GM18858 (cell line): ENCODE data around the gene NHLRC4.

Experiments used
- ATAC-seq: cut with Tn5 transposase; IDR thresholded peaks from one replicate; pipeline ENCODE4 v1.9.1; 2021; ENCODE audit not compliant: unreplicated experiment

NHLRC4 gene, protein sequence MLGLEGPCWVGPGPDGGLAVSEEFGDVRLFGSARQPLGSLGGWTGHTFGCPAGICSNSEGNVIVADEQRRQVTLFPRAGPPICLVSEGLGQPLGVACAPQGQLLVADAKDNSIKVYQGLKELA

GRCh38 chr16:566475-567372 lies at the start of gene NHLRC4:
Gene NHLRC4 (plus strand): TSS chr16:567005. CDS start chr16:568048, 1,043 bp downstream.
- no peak for ATAC-seq

DNA sequence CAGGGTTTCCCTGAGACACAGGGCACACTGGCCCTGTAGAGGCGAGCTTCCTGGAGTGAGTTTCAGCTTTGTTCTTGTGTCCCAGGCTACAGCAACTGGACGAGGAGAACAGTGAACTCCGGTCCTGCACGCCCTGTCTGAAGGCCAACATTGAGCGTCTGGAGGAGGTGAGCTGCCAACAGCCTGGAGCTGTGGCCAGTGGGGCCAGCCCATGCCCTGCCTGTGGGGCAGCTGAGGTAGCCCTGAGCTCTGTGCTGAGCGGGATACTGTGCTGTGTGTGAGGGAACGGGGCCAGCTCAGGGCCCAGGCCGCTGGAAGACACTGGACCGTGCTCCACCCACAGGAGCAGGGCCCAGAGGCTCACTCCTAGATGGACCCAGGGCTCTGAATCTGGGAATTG lies 47.9 kb upstream of the NHLRC4 start:
- ATAC-seq, result no peak

DNA sequence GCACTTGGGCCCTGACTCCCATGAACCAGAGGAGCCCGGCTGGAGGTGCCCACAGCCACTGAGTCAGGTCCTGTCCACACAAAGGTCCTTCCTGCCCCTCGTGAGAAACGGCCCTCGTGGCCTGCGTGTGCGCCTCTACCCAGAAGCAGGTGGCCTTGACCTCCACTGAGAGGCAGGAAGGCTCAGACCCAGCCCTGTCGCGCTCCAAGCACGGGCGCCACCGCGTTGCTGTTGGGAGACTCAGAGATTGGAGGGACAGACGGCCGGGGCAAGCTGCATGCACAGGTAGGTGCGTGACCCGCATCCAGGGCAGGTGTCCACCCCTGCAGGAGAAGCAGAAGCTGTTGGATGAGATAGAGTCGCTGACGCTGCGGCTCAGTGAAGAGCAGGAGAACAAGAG lies 47.4 kb upstream of the NHLRC4 start:
- ATAC-seq, result no peak

DNA sequence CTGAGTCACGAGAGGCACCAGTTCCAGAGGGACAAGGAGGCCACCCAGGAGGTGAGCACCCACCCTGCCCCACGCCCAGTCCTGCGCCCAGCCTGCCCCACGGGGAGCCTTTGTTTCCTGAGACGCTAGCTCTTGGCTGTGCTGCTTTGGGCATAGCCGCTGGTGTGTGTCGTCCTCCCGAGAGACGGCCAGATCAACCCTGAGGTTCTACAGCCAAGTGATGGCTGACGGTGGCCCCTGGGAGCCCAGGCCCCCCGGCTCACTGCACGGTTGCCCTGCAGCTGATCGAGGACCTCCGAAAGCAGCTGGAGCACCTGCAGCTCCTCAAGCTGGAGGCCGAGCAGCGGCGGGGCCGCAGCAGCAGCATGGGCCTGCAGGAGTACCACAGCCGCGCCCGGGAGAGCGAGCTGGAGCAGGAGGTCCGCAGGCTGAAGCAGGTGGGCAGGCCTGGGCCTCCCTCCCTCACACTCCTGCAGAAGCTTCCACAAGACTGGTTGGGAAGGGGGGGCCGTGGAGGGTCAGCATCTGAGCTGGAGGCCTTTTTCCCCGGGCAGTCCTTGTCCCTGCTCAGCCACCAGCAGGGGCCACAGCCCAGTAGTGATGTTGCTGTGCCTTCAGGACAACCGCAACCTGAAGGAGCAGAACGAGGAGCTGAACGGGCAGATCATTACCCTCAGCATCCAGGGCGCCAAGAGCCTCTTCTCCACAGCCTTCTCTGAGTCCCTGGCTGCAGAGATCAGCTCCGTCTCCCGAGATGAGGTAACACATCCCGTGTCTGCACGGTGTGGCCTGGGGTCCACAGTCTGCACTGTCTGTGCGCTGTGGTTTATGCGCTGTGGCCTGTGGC lies 46.7 kb upstream of the NHLRC4 start:
- no peak for ATAC-seq

DNA sequence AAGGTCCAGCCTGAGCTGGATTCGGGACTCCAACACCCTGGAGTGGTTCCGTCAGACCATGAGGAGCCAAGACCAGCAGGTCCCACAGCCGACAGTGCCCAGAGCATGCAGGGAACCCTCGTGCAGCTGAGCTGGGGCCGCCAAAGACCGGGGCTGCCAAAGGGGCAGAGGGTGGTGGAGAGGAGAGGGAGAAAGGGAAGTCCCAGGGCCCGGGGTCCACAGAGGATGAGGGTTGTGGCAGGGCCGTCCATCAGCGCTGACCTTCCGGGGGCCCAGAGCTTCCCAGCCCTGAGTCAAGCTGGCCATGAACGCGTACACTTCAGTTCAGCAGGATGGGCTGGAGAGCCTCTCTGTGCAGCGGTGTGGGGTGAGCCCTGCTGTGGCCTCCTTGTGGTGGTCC lies 46.0 kb upstream of the NHLRC4 start:
- ATAC-seq, result no peak

DNA sequence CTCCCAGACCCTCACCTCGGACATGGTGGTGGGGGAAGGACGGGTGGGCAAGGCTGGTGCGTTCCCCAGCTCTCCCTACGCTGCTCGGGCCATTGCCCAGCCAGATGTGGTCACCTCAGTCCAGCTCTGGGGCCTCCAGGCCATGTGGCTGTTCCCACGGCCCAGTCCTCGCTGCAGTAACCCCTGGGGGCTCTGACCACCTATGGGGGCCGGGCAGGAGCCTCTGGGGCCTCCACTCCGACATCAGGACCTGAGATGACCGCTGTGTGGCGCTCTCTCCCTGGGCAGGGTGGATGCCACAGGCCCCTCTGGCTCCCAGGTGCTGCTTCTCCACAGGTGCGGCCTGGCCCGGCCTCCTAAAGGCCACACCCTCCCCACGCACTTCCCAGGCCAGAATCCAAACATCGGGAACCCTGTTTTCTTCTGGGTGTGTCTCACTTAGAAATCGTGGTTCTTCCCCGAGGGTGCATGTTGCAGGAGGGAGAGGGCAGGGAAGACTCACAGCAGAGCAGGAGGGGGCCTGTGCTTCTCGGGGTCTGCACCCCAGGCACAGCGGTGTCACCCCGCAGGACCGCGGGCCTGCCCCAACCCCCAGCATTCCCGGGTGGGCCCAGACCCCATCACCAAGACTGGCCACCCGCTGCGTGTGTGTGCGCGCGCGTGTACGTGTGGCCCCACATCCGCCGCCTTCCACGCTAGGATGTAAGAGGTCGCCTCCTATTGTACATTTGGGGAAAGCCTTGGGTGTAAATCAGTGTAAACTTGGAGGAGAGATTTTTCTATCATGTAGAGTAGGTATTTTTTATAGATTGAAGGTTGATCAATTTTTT lies 45.2 kb upstream of the NHLRC4 start:
- no peak for ATAC-seq

DNA sequence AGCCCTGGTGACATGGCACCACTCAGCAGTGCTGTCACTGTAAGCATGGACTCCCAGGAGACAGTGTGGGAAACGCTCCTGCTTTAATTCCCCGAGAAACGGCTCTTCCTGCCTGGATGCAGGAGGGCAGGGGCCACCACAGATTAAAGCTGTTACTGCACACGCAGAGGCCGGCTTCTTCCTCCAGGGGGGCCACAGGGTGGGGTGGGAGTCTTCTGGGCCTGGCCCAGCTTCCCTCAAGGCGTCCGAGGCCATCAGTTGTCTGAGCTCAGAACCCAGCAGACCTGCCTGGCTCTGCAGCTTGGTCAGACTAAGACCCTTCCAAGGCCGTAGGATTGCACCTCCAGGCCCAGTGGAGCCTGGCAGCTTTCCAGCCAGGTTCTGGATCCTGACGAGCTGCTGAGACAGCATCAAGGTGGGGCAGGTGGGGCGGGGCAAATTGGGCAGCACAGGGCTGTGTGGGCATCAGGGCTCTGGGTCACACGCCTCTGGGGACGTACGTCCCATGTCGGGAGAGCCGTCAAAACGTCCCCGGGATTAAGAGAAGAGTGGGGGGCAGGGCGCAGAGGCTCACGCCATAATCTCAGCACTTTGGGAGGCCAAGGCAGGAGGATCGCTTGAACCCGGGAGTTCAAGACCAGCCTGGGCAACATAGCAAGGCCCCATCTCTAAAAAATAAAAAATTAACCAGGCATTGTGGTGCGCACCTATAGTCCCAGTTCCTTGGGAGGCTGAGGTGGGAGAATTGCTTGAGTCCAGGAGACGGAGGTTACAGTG lies 44.3 kb upstream of the NHLRC4 start:
- ATAC-seq, result no peak

DNA sequence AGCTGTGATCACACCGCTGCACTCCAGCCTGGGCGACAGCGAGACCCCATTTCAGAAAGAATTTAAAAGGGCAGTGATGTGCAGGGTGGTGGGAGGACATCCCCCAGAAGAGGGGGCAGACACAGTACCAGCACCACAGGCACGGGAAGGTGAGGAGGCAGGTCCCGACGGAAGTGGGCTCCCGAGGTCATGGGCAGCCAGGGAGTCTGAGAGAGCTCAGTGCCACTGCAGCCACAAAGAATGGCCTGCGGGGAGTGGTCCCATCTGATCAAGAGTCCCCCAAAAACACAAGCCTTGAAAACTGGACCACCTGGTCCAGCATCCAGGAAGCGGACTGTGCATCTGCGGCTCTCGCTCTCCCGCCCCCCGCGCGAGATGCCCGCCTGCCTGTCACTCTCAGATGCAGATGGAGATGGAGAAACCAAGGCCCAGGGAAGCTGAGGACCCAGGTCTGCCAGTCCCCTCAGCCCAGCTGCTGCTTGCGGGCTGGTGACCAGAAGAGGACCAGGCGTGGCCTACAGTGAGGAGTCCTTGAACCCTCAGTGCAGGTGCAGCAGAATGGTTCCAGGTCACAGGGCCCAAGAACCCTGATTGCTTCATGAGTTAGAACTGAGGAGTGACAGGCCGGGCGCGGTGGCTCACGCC lies 43.6 kb upstream of the NHLRC4 start:
- ATAC-seq, result no peak

GRCh38 chr16:524274-525040 lies 42.3 kb upstream of the NHLRC4 start:
- ATAC-seq, result no peak

DNA sequence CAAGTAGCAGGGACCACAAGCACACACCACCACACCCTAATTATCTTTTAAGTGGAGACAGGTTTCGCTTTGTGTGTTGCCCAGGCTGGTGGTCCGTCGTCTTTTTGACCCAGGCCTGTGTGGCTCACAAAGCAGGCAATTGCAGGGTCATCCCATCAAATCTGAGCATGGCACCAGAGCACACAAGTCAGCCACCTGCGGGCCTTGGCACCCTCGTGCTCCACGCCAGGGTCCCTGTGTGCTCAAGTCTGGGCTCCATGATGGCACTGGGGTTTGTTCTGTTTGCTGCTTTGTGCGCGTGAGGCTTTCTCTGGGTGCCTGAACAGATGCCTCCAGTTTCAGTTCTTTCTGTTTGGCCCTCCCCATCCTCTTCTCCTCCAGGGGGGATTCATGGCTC lies 41.7 kb upstream of the NHLRC4 start:
- no peak for ATAC-seq

GRCh38 chr16:525520-526180 lies 41.2 kb upstream of the NHLRC4 start:
- no peak for ATAC-seq

- no peak for ATAC-seq
These were observed 40.4 kb upstream of the NHLRC4 start for GRCh38 chr16:526181-527014.

- peak; percentile 51 for ATAC-seq
These were observed 39.5 kb upstream of the NHLRC4 start, which contains the start of gene CAPN15 for GRCh38 chr16:527015-527903. Gene CAPN15 (plus strand): TSS chr16:527712. CDS start chr16:546839, 19,127 bp downstream.

DNA sequence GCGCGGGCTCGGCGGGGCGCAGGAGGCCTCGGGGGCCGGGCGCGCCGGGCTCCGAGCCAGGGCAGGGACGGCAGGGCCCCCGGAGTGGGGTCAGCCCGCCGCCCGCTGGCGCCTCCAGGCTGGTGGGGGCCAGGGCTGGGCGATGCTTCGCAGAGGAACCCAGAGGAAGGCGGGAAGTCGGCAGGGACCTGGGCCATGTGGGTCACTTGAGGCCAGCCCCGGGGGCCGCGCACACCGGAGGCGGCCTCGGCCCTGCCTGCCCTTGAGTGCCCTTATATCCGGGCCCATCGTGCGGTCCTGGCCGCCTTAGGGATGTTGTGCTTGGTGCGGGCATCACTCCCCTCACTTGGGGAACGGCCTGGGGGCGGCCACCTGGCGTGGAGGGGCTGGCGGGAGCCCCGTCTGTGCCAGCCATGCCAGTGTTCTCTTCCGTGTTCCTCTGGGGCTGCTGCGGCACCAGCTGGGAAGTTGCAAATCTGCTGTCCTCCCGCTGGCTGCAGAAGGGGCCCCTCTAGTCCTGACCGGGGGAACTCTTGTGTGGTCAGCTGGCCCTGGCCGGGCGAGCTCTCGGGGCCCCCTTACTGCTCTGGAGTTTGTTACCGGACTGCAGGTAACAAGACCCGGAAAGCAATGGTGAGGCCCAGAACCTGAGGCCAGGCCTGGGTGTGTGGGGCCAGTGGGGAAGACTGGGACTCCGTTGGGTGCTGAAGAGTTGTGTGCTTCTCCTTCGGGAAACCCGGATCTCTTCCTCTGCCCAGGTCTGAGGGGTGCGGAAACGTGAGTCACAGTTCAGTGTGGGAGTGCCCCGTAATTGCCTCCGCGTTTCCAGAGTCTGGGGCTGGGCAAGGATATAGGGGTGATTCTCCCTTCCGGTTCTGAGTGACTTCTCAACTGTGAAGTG lies 38.4 kb upstream of the NHLRC4 start:
- ATAC-seq, result peak; percentile 6

DNA sequence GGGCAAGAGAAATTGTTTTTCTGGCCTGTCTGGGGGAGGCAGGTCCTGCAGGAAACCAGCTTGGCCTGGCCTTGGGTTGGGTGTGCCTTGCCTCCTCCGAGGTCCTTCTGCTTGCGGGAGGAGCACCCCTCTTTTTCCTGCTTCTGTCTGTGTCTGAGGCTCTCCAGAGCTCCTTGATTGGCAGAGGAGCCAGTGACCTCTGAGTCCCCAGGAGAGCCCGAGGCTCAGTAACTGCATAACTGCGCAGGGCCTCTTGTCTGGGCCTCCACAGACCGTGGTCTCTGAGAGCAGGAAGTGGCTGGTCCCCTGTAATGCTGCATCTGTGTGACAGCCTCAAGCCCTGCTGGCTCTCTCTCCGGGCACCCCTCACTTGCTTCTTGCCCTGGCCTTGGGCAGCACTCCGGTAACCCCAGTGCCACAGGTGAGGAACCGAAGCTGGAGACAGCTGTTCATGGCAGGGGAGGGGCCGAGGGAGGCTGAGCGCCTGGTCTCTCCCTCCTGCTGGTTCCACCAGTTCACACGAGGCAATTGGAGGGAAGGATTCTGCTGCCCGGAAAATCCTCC lies 37.7 kb upstream of the NHLRC4 start:
- no peak for ATAC-seq
